ENCODE results near the gene RHBDF2. TPM values are rescaled to one million over a fixed set of nuclear protein-coding genes. Genes with fewer than 3 reads are reported as not detected.

The RHBDF2 gene
- total RNA-seq, 4 donors from 2014 or later: 11.3 to 47.4 (median 23.2) TPM

GRCh38 chr17:76476736-76477135 lies 24.5 kb downstream of the RHBDF2 start:
- no peak for DNase-seq
- no peaks in the 10 kb centered on the region for H3K4me1 ChIP-seq
- intact Hi-C loops (cut with DNase I; ENCODE audit: low total_unique reads) (no loop called here), in situ Hi-C loops (cut with MboI; ENCODE audit: low pct_ligation_motif_present in 1 of 4, low pct_unique_long_range_greater_than_20kb in 1 of 4, low sequenced_read_pairs in 3 of 4) (no loop called here)
- no peaks in the 10 kb centered on the region for H3K9me3 ChIP-seq
- H3K27me3 ChIP-seq: no peaks in the 10 kb centered on the region
- TF ChIP-seq POLR2A (IDR thresholded peaks at IDR 0.05) (no peak), POLR2AphosphoS5 (IDR thresholded peaks at IDR 0.05) (no peak), CTCF (IDR thresholded peaks at IDR 0.05) (no peak), EP300 (IDR thresholded peaks at IDR 0.05; ENCODE audit: low read depth) (no peak)
- 93% methylated on average over 20 of the region's 20 CpGs; no CpG with 5 or more reads in 1 of the 2 donors for WGBS, 2 donors (ENCODE audit: low coverage in 1 of 2)
- no peak overlapping the region for H3K27ac ChIP-seq
- no peak overlapping the region for H3K4me3 ChIP-seq
- no peaks in the 10 kb centered on the region for H3K36me3 ChIP-seq

DNA sequence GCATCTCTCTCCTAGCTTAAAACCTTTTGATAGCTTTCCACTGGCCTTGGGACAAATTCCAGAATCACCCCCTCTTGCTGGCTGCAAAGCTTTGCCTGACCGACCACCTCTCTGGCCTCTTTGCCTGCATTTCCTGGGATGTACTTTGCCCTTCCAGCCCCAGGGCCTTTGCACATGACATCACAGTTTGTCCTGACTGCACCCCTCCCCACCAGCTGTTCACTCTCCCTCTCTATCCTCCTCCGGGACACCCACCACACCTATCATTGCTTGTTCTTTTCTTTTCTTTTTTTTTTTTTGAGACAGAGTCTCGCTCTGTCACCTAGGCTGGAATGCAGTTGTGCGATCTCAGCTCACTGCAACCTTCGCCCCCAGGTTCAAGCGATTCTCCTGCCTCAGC lies 25.9 kb downstream of the RHBDF2 start:
- intact Hi-C loops (cut with DNase I; ENCODE audit: low total_unique reads): no loop called here
- in situ Hi-C loops (cut with MboI; ENCODE audit: low pct_ligation_motif_present in 1 of 4, low pct_unique_long_range_greater_than_20kb in 1 of 4, low sequenced_read_pairs in 3 of 4): no loop called here

GRCh38 chr17:76474894-76475293 lies 26.3 kb downstream of the RHBDF2 start:
- WGBS, 2 donors (ENCODE audit: low coverage in 1 of 2): 95 to 100% methylated on average over 1 to 15 of the region's 15 CpGs
- Histone ChIP-seq H3K27me3 (no peaks in the 10 kb centered on the region), H3K9me3 (no peaks in the 10 kb centered on the region), H3K36me3 (no peaks in the 10 kb centered on the region), H3K4me3 (no peak overlapping the region), H3K27ac (no peak overlapping the region), H3K4me1 (no peaks in the 10 kb centered on the region)
- DNase-seq: no peak
- in situ Hi-C loops (cut with MboI; ENCODE audit: low pct_ligation_motif_present in 1 of 4, low pct_unique_long_range_greater_than_20kb in 1 of 4, low sequenced_read_pairs in 3 of 4) (no loop called here), intact Hi-C loops (cut with DNase I; ENCODE audit: low total_unique reads) (no loop called here)
- no peak for TF ChIP-seq EP300 (IDR thresholded peaks at IDR 0.05; ENCODE audit: low read depth)
- no peak for TF ChIP-seq CTCF (IDR thresholded peaks at IDR 0.05)
- TF ChIP-seq POLR2A (IDR thresholded peaks at IDR 0.05): no peak
- TF ChIP-seq POLR2AphosphoS5 (IDR thresholded peaks at IDR 0.05): no peak

More for the DNA sequence above, 25.9 kb downstream of the RHBDF2 start:
- no peaks in the 10 kb centered on the region for H3K36me3 ChIP-seq
- H3K4me3 ChIP-seq: no peak overlapping the region
- H3K9me3 ChIP-seq: no peaks in the 10 kb centered on the region
- H3K27me3 ChIP-seq: no peaks in the 10 kb centered on the region
- no peak for DNase-seq
- H3K27ac ChIP-seq: no peak overlapping the region
- 96% methylated on average over 6 of the region's 6 CpGs for WGBS, 2 donors (ENCODE audit: low coverage in 1 of 2)
- no peaks in the 10 kb centered on the region for H3K4me1 ChIP-seq
- TF ChIP-seq CTCF (IDR thresholded peaks at IDR 0.05): no peak
- no peak for TF ChIP-seq POLR2AphosphoS5 (IDR thresholded peaks at IDR 0.05)
- TF ChIP-seq EP300 (IDR thresholded peaks at IDR 0.05; ENCODE audit: low read depth): no peak
- no peak for TF ChIP-seq POLR2A (IDR thresholded peaks at IDR 0.05)

- Histone ChIP-seq H3K4me1 (no peaks in the 10 kb centered on the region), H3K9me3 (no peaks in the 10 kb centered on the region), H3K27me3 (no peaks in the 10 kb centered on the region), H3K36me3 (no peaks in the 10 kb centered on the region), H3K27ac (no peak overlapping the region), H3K4me3 (no peak overlapping the region)
- intact Hi-C loops (cut with DNase I; ENCODE audit: low total_unique reads) (no loop called here), in situ Hi-C loops (cut with MboI; ENCODE audit: low pct_ligation_motif_present in 1 of 4, low pct_unique_long_range_greater_than_20kb in 1 of 4, low sequenced_read_pairs in 3 of 4) (no loop called here)
- WGBS, 2 donors (ENCODE audit: low coverage in 1 of 2): 96% methylated on average over 14 of the region's 14 CpGs; no CpG with 5 or more reads in 1 of the 2 donors
- TF ChIP-seq CTCF (IDR thresholded peaks at IDR 0.05): no peak
- TF ChIP-seq POLR2AphosphoS5 (IDR thresholded peaks at IDR 0.05): no peak
- no peak for TF ChIP-seq POLR2A (IDR thresholded peaks at IDR 0.05)
- TF ChIP-seq EP300 (IDR thresholded peaks at IDR 0.05; ENCODE audit: low read depth): no peak
- no peak for DNase-seq
Measured at GRCh38 chr17:76474238-76474637, 27.0 kb downstream of the RHBDF2 start.
